HL-60 (cell line): Measurements from ENCODE around the gene MBNL1.

Source experiments
- DNase-seq, 2 experiments: peaks; one replicate each; pipeline ENCODE4 v3.0.0-alpha.2; 2010 to 2020; ENCODE audit warnings: low read depth in 1 of 2, low spot score in 1 of 2
- H3K27ac ChIP-seq: fragments of 250-450 bp; sonication (Bioruptor Pico); replicated peaks from 2 replicates; pipeline ENCODE4 v1.5.1; 2020; ENCODE audit warnings: mild to moderate bottlenecking, moderate library complexity
- H3K27me3 ChIP-seq: fragments of 250-450 bp; sonication (Bioruptor Pico); 2 replicates; pipeline ENCODE4 v1.5.1; 2021; ENCODE audit warnings: mild to moderate bottlenecking, moderate library complexity; ENCODE audit not compliant: insufficient read depth, poor library complexity, severe bottlenecking
- H3K4me3 ChIP-seq: replicated peaks from 2 replicates; pipeline ENCODE4 v1.5.1; 2011; ENCODE audit warnings: mild to moderate bottlenecking, control low read depth, low read length; ENCODE audit not compliant: insufficient read depth
- CTCF ChIP-seq: IDR thresholded peaks from one replicate; pipeline ENCODE4 v1.5.1; 2011; ENCODE audit warnings: low read length, control low read depth, inconsistent platforms; ENCODE audit not compliant: insufficient read depth
- GABPA ChIP-seq: IDR thresholded peaks from 2 replicates; pipeline ENCODE4 v1.6.1; 2012; ENCODE audit warnings: low read depth
- POLR2AphosphoS5 ChIP-seq: IDR thresholded peaks from 2 replicates; pipeline ENCODE4 v1.6.1; 2012; ENCODE audit warnings: low read depth
- REST ChIP-seq: IDR thresholded peaks from 2 replicates; pipeline ENCODE4 v1.6.1; 2012; ENCODE audit warnings: low read depth; ENCODE audit not compliant: insufficient replicate concordance
- SPI1 ChIP-seq: IDR thresholded peaks from 2 replicates; pipeline ENCODE4 v1.6.1; 2012; ENCODE audit warnings: low read depth, mild to moderate bottlenecking, borderline replicate concordance

Gene MBNL1

GRCh38 chr3:152290374-152290773, 21.6 kb downstream of the MBNL1 start:
- H3K27ac ChIP-seq, result no peak overlapping the region
- no peak for TF ChIP-seq CTCF
- TF ChIP-seq REST, result no peak
- TF ChIP-seq GABPA, result no peak
- no peak for TF ChIP-seq SPI1
- no peak for TF ChIP-seq POLR2AphosphoS5
- no peak for DNase-seq

GRCh38 chr3:152291238-152291637, 22.5 kb downstream of the MBNL1 start:
- Histone ChIP-seq H3K4me3 (no peak overlapping the region), H3K27me3 (no peaks in the 10 kb centered on the region), H3K27ac (no peak overlapping the region)
- TF ChIP-seq SPI1 (no peak), REST (no peak), CTCF (no peak), POLR2AphosphoS5 (no peak), GABPA (no peak)
- no peak for DNase-seq

More at GRCh38 chr3:152290374-152290773, 21.6 kb downstream of the MBNL1 start:
- Histone ChIP-seq H3K27me3 (no peaks in the 10 kb centered on the region), H3K4me3 (no peak overlapping the region)

- TF ChIP-seq GABPA, result no peak
- no peak for TF ChIP-seq SPI1
- no peak for TF ChIP-seq CTCF
- no peak for TF ChIP-seq REST
- TF ChIP-seq POLR2AphosphoS5, result no peak
- no peak overlapping the region for H3K27ac ChIP-seq
- no peak overlapping the region for H3K4me3 ChIP-seq
- DNase-seq, result no peak
- H3K27me3 ChIP-seq, result no peaks in the 10 kb centered on the region
Observed at GRCh38 chr3:152291649-152292066, 22.9 kb downstream of the MBNL1 start.
